Measurements from ENCODE around the gene BIRC6. TPM values are rescaled to one million over a fixed set of nuclear protein-coding genes. Genes with fewer than 3 reads are reported as not detected.
"Not testable (repeated sequence)": the region's sequence is repeated elsewhere in the genome, so short reads cannot be mapped to it uniquely, and the experiment has no call there.

BIRC6 gene
- total RNA-seq, 2 donors from 2014 or later, result 149 to 160 TPM

GRCh38 chr2:32358111-32358482 is 1.3 kb downstream of the BIRC6 start:
- H3K4me1 ChIP-seq (ENCODE audit: control insufficient read depth in 1 of 2, low read depth in 2 of 2), result peaks cover 29 to 34% of the 10 kb centered on the region in 2 donors
- no peaks in the 10 kb centered on the region for H3K36me3 ChIP-seq
- DNase-seq (ENCODE audit: low spot score) (no peak), ATAC-seq (ENCODE audit: insufficient number of reproducible peaks, low FRiP score, low read depth) (no peak)
- H3K4me3 ChIP-seq, result peak overlapping the region; percentile 99
- peak overlapping the region in 1 of 2 donors; percentile 74 for H3K27ac ChIP-seq
- no peaks in the 10 kb centered on the region for H3K9me3 ChIP-seq
- no peaks in the 10 kb centered on the region for H3K27me3 ChIP-seq (replicated peaks; ENCODE audit: insufficient read depth)
- no peak for TF ChIP-seq CTCF (IDR thresholded peaks at IDR 0.05)

- Histone ChIP-seq H3K4me1 (ENCODE audit: control insufficient read depth in 1 of 2, low read depth in 2 of 2) (peaks cover 51 to 58% of the 10 kb centered on the region in 2 donors), H3K27ac (peak overlapping the region; percentile 20 to 32), H3K4me3 (no peak overlapping the region), H3K9me3 (no peaks in the 10 kb centered on the region), H3K36me3 (no peaks in the 10 kb centered on the region), H3K27me3 (replicated peaks; ENCODE audit: insufficient read depth) (no peaks in the 10 kb centered on the region)
- ATAC-seq (ENCODE audit: insufficient number of reproducible peaks, low FRiP score, low read depth), result no peak
- no peak for TF ChIP-seq CTCF (IDR thresholded peaks at IDR 0.05)
- no peak for DNase-seq (ENCODE audit: low spot score)
Measured at GRCh38 chr2:32360416-32360815, 3.6 kb downstream of the BIRC6 start.

GRCh38 chr2:32362997-32363396 is 6.2 kb downstream of the BIRC6 start:
- H3K4me3 ChIP-seq; DNase-seq (ENCODE audit: low spot score); H3K27me3 ChIP-seq (replicated peaks; ENCODE audit: insufficient read depth); H3K27ac ChIP-seq; ATAC-seq (ENCODE audit: insufficient number of reproducible peaks, low FRiP score, low read depth); H3K36me3 ChIP-seq; H3K9me3 ChIP-seq: not testable (repeated sequence)
- H3K4me1 ChIP-seq (ENCODE audit: control insufficient read depth in 1 of 2, low read depth in 2 of 2), result peaks cover 61 to 65% of the 10 kb centered on the region in 2 donors

- peaks cover 61 to 66% of the 10 kb centered on the region in 2 donors for H3K4me1 ChIP-seq (ENCODE audit: control insufficient read depth in 1 of 2, low read depth in 2 of 2)
Measured at GRCh38 chr2:32363597-32363996, 6.8 kb downstream of the BIRC6 start.

GRCh38 chr2:32364290-32364689 is 7.5 kb downstream of the BIRC6 start:
- H3K4me1 ChIP-seq (ENCODE audit: control insufficient read depth in 1 of 2, low read depth in 2 of 2), result peaks cover 57 to 59% of the 10 kb centered on the region in 2 donors

More at GRCh38 chr2:32363597-32363996, 6.8 kb downstream of the BIRC6 start:
- H3K9me3 ChIP-seq, result no peaks in the 10 kb centered on the region
- H3K27me3 ChIP-seq (replicated peaks; ENCODE audit: insufficient read depth), result no peaks in the 10 kb centered on the region
- no peaks in the 10 kb centered on the region for H3K36me3 ChIP-seq
- TF ChIP-seq CTCF (IDR thresholded peaks at IDR 0.05), result no peak
- no peak overlapping the region for H3K27ac ChIP-seq
- ATAC-seq (ENCODE audit: insufficient number of reproducible peaks, low FRiP score, low read depth), result no peak
- H3K4me3 ChIP-seq, result no peak overlapping the region
- DNase-seq (ENCODE audit: low spot score), result no peak

GRCh38 chr2:32365679-32366078 is 8.9 kb downstream of the BIRC6 start:
- H3K27ac ChIP-seq; ATAC-seq (ENCODE audit: insufficient number of reproducible peaks, low FRiP score, low read depth); DNase-seq (ENCODE audit: low spot score); H3K36me3 ChIP-seq; H3K9me3 ChIP-seq; H3K27me3 ChIP-seq (replicated peaks; ENCODE audit: insufficient read depth); H3K4me3 ChIP-seq: not testable (repeated sequence)
- peaks cover 43 to 46% of the 10 kb centered on the region in 2 donors for H3K4me1 ChIP-seq (ENCODE audit: control insufficient read depth in 1 of 2, low read depth in 2 of 2)

More at GRCh38 chr2:32364290-32364689, 7.5 kb downstream of the BIRC6 start:
- Histone ChIP-seq H3K4me3 (peak overlapping the region; percentile 7), H3K27ac (peak overlapping the region in 1 of 2 donors; percentile 38)
- ATAC-seq (ENCODE audit: insufficient number of reproducible peaks, low FRiP score, low read depth); DNase-seq (ENCODE audit: low spot score); H3K9me3 ChIP-seq; H3K27me3 ChIP-seq (replicated peaks; ENCODE audit: insufficient read depth); H3K36me3 ChIP-seq: not testable (repeated sequence)

GRCh38 chr2:32366595-32366994 is 9.8 kb downstream of the BIRC6 start:
- H3K36me3 ChIP-seq, result no peaks in the 10 kb centered on the region
- no peak overlapping the region for H3K27ac ChIP-seq
- no peak for ATAC-seq (ENCODE audit: insufficient number of reproducible peaks, low FRiP score, low read depth)
- no peak overlapping the region for H3K4me3 ChIP-seq
- DNase-seq (ENCODE audit: low spot score), result no peak
- H3K9me3 ChIP-seq, result no peaks in the 10 kb centered on the region
- H3K4me1 ChIP-seq (ENCODE audit: control insufficient read depth in 1 of 2, low read depth in 2 of 2), result peaks cover 39 to 42% of the 10 kb centered on the region in 2 donors
- no peaks in the 10 kb centered on the region for H3K27me3 ChIP-seq (replicated peaks; ENCODE audit: insufficient read depth)
- no peak for TF ChIP-seq CTCF (IDR thresholded peaks at IDR 0.05)
